Mesenchymal stem cell (in vitro differentiated cells and primary cell): Measurements from ENCODE around the gene VPS39.
A peak's percentile ranks its signal among the peaks of the same experiment; 100 is the strongest.

Experiments used
- DNase-seq: peaks from one replicate; pipeline ENCODE4 v3.0.0-alpha.2; 2013
- H2AFZ ChIP-seq: one replicate; pipeline ENCODE4 v1.6.1; 2013; ENCODE audit warnings: low read depth, mild to moderate bottlenecking, control low read depth, inconsistent platforms, low read length, moderate library complexity
- H2AK5ac ChIP-seq: 2 replicates; pipeline ENCODE4 v1.6.1; 2013; ENCODE audit warnings: low read length, moderate library complexity, mild to moderate bottlenecking, inconsistent platforms; ENCODE audit not compliant: severe bottlenecking
- H2BK120ac ChIP-seq: one replicate; pipeline ENCODE4 v1.6.1; 2013; ENCODE audit warnings: low read depth, mild to moderate bottlenecking, inconsistent platforms, low read length, moderate library complexity
- H2BK12ac ChIP-seq, 2 experiments: one replicate each; pipeline ENCODE4 v1.6.1; 2013; ENCODE audit warnings: inconsistent platforms in 2 of 2, low read length in 2 of 2, mild to moderate bottlenecking in 2 of 2, moderate library complexity in 2 of 2, control low read depth in 1 of 2
- H2BK15ac ChIP-seq: one replicate; pipeline ENCODE4 v1.6.1; 2013; ENCODE audit warnings: mild to moderate bottlenecking, low read depth, inconsistent platforms; ENCODE audit not compliant: poor library complexity, severe bottlenecking
- H2BK5ac ChIP-seq: 2 replicates; pipeline ENCODE4 v1.6.1; 2013; ENCODE audit warnings: low read depth, mild to moderate bottlenecking, low read length, control low read depth, inconsistent platforms; ENCODE audit not compliant: poor library complexity, severe bottlenecking
- H3K14ac ChIP-seq, 2 experiments: one replicate each; pipeline ENCODE4 v1.6.1; 2013; ENCODE audit warnings: inconsistent platforms in 2 of 2, low read length in 2 of 2, control low read depth in 1 of 2, mild to moderate bottlenecking in 1 of 2, moderate library complexity in 1 of 2
- H3K18ac ChIP-seq, 2 experiments: one replicate each; pipeline ENCODE4 v1.6.1; 2013; ENCODE audit warnings: inconsistent platforms in 2 of 2, low read length in 2 of 2, control low read depth in 1 of 2, low read depth in 1 of 2, mild to moderate bottlenecking in 1 of 2
- H3K23ac ChIP-seq, 2 experiments: one replicate each; pipeline ENCODE4 v1.6.1; 2013; ENCODE audit warnings: inconsistent platforms in 2 of 2, low read length in 2 of 2, mild to moderate bottlenecking in 2 of 2, moderate library complexity in 2 of 2, control low read depth in 1 of 2
- H3K27ac ChIP-seq: 2 replicates; pipeline ENCODE4 v1.5.1; 2013; ENCODE audit warnings: mild to moderate bottlenecking, moderate library complexity, low read length, control low read depth, inconsistent platforms; ENCODE audit not compliant: poor library complexity, severe bottlenecking
- H3K27me3 ChIP-seq, 2 experiments: 2 replicates each; pipeline versions ENCODE4 v1.6.1 to v1.7.0; 2013; ENCODE audit warnings: low read length in 2 of 2, mild to moderate bottlenecking in 2 of 2, moderate library complexity in 2 of 2, control low read depth in 1 of 2, inconsistent platforms in 1 of 2; ENCODE audit not compliant: control insufficient read depth in 1 of 2, insufficient read depth in 1 of 2
- H3K36me3 ChIP-seq, 2 experiments: 2 replicates each; pipeline versions ENCODE4 v1.6.1 to v1.7.0; 2013; ENCODE audit warnings: low read length in 2 of 2, control low read depth in 1 of 2, inconsistent platforms in 1 of 2, low read depth in 1 of 2, mild to moderate bottlenecking in 1 of 2; ENCODE audit not compliant: insufficient read depth in 2 of 2, control insufficient read depth in 1 of 2
- H3K4ac ChIP-seq, 2 experiments: one replicate each; pipeline ENCODE4 v1.6.1; 2013; ENCODE audit warnings: inconsistent platforms in 2 of 2, low read length in 2 of 2, mild to moderate bottlenecking in 2 of 2, moderate library complexity in 2 of 2, control low read depth in 1 of 2, low read depth in 1 of 2
- H3K4me1 ChIP-seq: 2 replicates; pipeline ENCODE4 v1.6.1; 2013; ENCODE audit warnings: low read depth, low read length, control low read depth; ENCODE audit not compliant: control insufficient read depth, insufficient read depth
- H3K4me2 ChIP-seq: 2 replicates; pipeline ENCODE4 v1.6.1; 2013; ENCODE audit warnings: low read length, mild to moderate bottlenecking, inconsistent platforms; ENCODE audit not compliant: poor library complexity, severe bottlenecking
- H3K4me3 ChIP-seq, 2 experiments: 2 replicates each; pipeline versions ENCODE4 v1.5.1 to v1.7.0; 2013; ENCODE audit warnings: low read length in 2 of 2, mild to moderate bottlenecking in 2 of 2, control low read depth in 1 of 2, low read depth in 1 of 2; ENCODE audit not compliant: insufficient read depth in 1 of 2
- H3K79me1 ChIP-seq: replicated peaks from 2 replicates; pipeline ENCODE4 v1.6.1; 2013; ENCODE audit warnings: mild to moderate bottlenecking, control low read depth, low read length, inconsistent platforms; ENCODE audit not compliant: poor library complexity, severe bottlenecking
- H3K9ac ChIP-seq: 2 replicates; pipeline ENCODE4 v1.7.0; 2013; ENCODE audit warnings: mild to moderate bottlenecking, low read length, moderate library complexity
- H3K9me3 ChIP-seq: 2 replicates; pipeline ENCODE4 v1.7.0; 2013; ENCODE audit warnings: mild to moderate bottlenecking, low read length; ENCODE audit not compliant: control insufficient read depth
- H4K8ac ChIP-seq: one replicate; pipeline ENCODE4 v1.6.1; 2013; ENCODE audit warnings: inconsistent platforms, mild to moderate bottlenecking, low read length, moderate library complexity
- H4K91ac ChIP-seq: one replicate; pipeline ENCODE4 v1.6.1; 2013; ENCODE audit warnings: mild to moderate bottlenecking, low read length, inconsistent platforms
- WGBS: methylation state at CpG from one replicate; pipeline ENCODE4 v1.1.7; 2013; ENCODE audit warnings: mixed read lengths; 5-methylcytosine and 5-hydroxymethylcytosine counted together

The VPS39 gene

DNA sequence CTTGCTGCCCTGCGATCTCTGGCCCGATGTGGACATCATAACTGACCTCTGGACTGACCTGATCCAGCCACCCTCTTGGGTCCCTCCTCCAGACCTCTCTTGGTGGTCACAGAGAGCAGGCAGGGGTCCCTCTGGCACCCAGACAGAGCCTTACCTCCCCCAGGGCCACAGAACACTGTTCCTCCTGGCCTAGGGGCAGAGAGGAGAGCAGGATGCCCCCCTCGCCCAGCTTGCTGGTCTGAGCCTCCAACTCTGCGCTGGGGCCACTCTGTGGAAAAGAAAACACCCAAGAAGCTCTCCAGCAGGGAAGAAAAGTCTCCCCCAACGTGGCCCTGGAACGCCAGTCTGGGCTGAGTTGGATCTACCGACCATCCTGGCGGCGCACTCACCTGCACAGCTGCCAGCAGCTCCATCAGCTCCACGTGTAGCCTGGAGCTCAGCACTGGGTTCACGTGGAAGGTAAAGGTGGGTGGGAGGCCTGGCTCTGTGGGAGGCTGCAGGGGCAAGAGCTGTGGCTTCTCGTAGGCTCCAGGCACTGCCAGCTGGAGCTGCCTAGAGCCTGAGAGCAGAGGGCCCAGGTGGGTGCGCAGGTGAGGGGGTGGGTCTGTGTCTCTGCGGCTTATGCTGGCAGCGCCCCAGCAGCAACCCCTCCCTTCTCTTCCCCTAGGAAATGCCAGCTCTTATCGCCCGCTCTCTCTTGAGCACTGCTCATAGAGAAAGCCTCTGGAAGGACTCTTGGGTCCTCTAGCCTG, 57.7 kb downstream of the VPS39 start:
- WGBS: 83% methylated on average over 17 of the region's 17 CpGs
- peaks cover 7 to 63% of the 10 kb centered on the region in 2 experiments for H3K27me3 ChIP-seq
- no peak overlapping the region for H3K4me3 ChIP-seq
- no peaks in the 10 kb centered on the region for H3K9me3 ChIP-seq
- H2BK12ac ChIP-seq: no peak overlapping the region
- peak overlapping the region; percentile 40 for H4K91ac ChIP-seq
- H2BK5ac ChIP-seq: no peak overlapping the region
- no peak overlapping the region for H3K9ac ChIP-seq
- H3K4me2 ChIP-seq: no peak overlapping the region
- no peak overlapping the region for H4K8ac ChIP-seq
- peak overlapping the region in 1 of 2 experiments; percentile 41 for H3K23ac ChIP-seq
- H3K4ac ChIP-seq: no peak overlapping the region
- no peak for DNase-seq
- H3K36me3 ChIP-seq: no peaks in the 10 kb centered on the region
- no peaks in the 10 kb centered on the region for H3K79me1 ChIP-seq
- no peak overlapping the region for H3K18ac ChIP-seq
- peaks cover 10% of the 10 kb centered on the region for H3K4me1 ChIP-seq
- no peak overlapping the region for H2BK120ac ChIP-seq
- no peak overlapping the region for H2BK15ac ChIP-seq
- H3K14ac ChIP-seq: no peak overlapping the region
- H3K27ac ChIP-seq: no peak overlapping the region
- H2AFZ ChIP-seq: no peak overlapping the region
- H2AK5ac ChIP-seq: no peak overlapping the region

- DNase-seq: no peak
- Histone ChIP-seq H2AFZ (no peak overlapping the region), H3K27me3 (peaks cover 14 to 63% of the 10 kb centered on the region in 2 experiments), H2BK12ac (peak overlapping the region in 1 of 2 experiments; percentile 6), H3K4me3 (no peak overlapping the region), H4K8ac (no peak overlapping the region), H3K4me2 (no peak overlapping the region), H2BK120ac (no peak overlapping the region), H3K36me3 (no peaks in the 10 kb centered on the region), H3K9ac (no peak overlapping the region), H2BK15ac (no peak overlapping the region), H2AK5ac (no peak overlapping the region), H3K79me1 (no peaks in the 10 kb centered on the region), H3K23ac (peak overlapping the region in 1 of 2 experiments; percentile 30), H3K9me3 (no peaks in the 10 kb centered on the region), H3K4me1 (peaks cover 5% of the 10 kb centered on the region), H3K4ac (no peak overlapping the region), H3K27ac (no peak overlapping the region), H2BK5ac (no peak overlapping the region), H3K14ac (no peak overlapping the region), H3K18ac (no peak overlapping the region), H4K91ac (no peak overlapping the region)
- 90% methylated on average over 14 of the region's 14 CpGs for WGBS
Observed at GRCh38 chr15:42149493-42150218, 58.4 kb downstream of the VPS39 start.

- Histone ChIP-seq H3K27me3 (peaks cover 22 to 63% of the 10 kb centered on the region in 2 experiments), H3K36me3 (no peaks in the 10 kb centered on the region), H3K14ac (no peak overlapping the region), H4K91ac (no peak overlapping the region), H3K23ac (no peak overlapping the region), H2AK5ac (no peak overlapping the region), H3K9ac (no peak overlapping the region), H2BK120ac (no peak overlapping the region), H3K4ac (no peak overlapping the region), H3K9me3 (no peaks in the 10 kb centered on the region), H2BK5ac (no peak overlapping the region), H4K8ac (no peak overlapping the region), H2BK15ac (no peak overlapping the region), H3K79me1 (no peaks in the 10 kb centered on the region), H2AFZ (no peak overlapping the region), H3K4me1 (no peaks in the 10 kb centered on the region), H3K27ac (no peak overlapping the region), H3K4me2 (no peak overlapping the region), H3K18ac (no peak overlapping the region), H3K4me3 (no peak overlapping the region), H2BK12ac (no peak overlapping the region)
- WGBS: 76% methylated on average over 12 of the region's 12 CpGs
- DNase-seq: no peak
Observed at GRCh38 chr15:42148808-42149492, 59.2 kb downstream of the VPS39 start.

- Histone ChIP-seq H3K23ac (no peak overlapping the region), H3K14ac (peak overlapping the region in 1 of 2 experiments; percentile 63), H3K4me1 (no peaks in the 10 kb centered on the region), H3K79me1 (no peaks in the 10 kb centered on the region), H4K91ac (no peak overlapping the region), H3K18ac (no peak overlapping the region), H3K27me3 (peaks cover 33 to 75% of the 10 kb centered on the region in 2 experiments), H3K9ac (no peak overlapping the region), H3K27ac (no peak overlapping the region), H3K4me3 (no peak overlapping the region), H2AFZ (no peak overlapping the region), H2AK5ac (no peak overlapping the region), H2BK120ac (no peak overlapping the region), H3K4ac (no peak overlapping the region), H3K36me3 (no peaks in the 10 kb centered on the region), H2BK5ac (no peak overlapping the region), H3K9me3 (no peaks in the 10 kb centered on the region), H4K8ac (no peak overlapping the region), H2BK12ac (no peak overlapping the region), H3K4me2 (no peak overlapping the region), H2BK15ac (no peak overlapping the region)
- WGBS: 88% methylated on average over 4 of the region's 4 CpGs
- DNase-seq: no peak
Observed at GRCh38 chr15:42147431-42147735, 60.7 kb downstream of the VPS39 start.
